HCT116 (cell line): Measurements from ENCODE around the gene C5orf24. TPM values are rescaled to one million over a fixed set of nuclear protein-coding genes. Genes with fewer than 3 reads are reported as not detected.

Source experiments
- ATAC-seq: fragments of 200-7000 bp; cut with Tn5 transposase; 2 replicates; pipeline ENCODE4 v1.9.1; 2020; ENCODE audit warnings: mild to moderate bottlenecking, moderate library complexity
- BruUV-seq: library from RNA; stranded (reverse); fragments of 400-500 nt; replicated peaks from 2 replicates; lab custom pipeline; 2021; lab: Mats Ljungman, UMichigan
- CTCF ChIA-PET: fragments of 300-600 bp; sonication (Branson Sonifier 250); formaldehyde crosslinking; loops from one replicate; lab custom pipeline; 2021; ENCODE audit warnings: antibody characterized with exemption; lab: Charles Lee
- POLR2A ChIA-PET: fragments of 300-600, 350-600 bp; sonication (Branson Sonifier 250); formaldehyde crosslinking; loops from one replicate; lab custom pipeline; 2021; ENCODE audit warnings: antibody characterized with exemption; lab: Charles Lee
- RAD21 ChIA-PET, 2 experiments: fragments of 300-600 bp; sonication (Branson Sonifier 250); formaldehyde crosslinking; loops; one replicate each; lab custom pipeline; 2023; ENCODE audit warnings: low total read pairs in 2 of 2; ENCODE audit not compliant: uncharacterized antibody in 2 of 2, unreplicated experiment in 2 of 2, low non-redundant PET in 1 of 2; lab: Charles Lee
- DNase-seq: peaks from one replicate; pipeline ENCODE4 v3.0.0-alpha.2; 2010; ENCODE audit warnings: low read depth, low spot score
- H2AFZ ChIP-seq: fragments of 200-600 bp; shearing (Covaris generic), sonication (generic); 2 replicates; pipeline ENCODE4 v1.6.1; 2017; ENCODE audit warnings: low read depth, mixed run types, mixed read lengths, antibody characterized with exemption, low read length; ENCODE audit not compliant: poor library complexity, severe bottlenecking
- H3K27ac ChIP-seq: 2 replicates; pipeline ENCODE4 v1.5.1; 2012; ENCODE audit warnings: low read depth, low read length
- H3K27me3 ChIP-seq: fragments of 200-600 bp; sonication (generic); 2 replicates; pipeline ENCODE4 v1.6.1; 2016; ENCODE audit warnings: mixed run types, low read length, mixed read lengths; ENCODE audit not compliant: insufficient read depth
- H3K36me3 ChIP-seq, 2 experiments: fragments of 200-500 bp in 1 of 2; fragments of 200-600 bp in 1 of 2; sonication (Bioruptor generic) in 1 of 2; sonication (generic) in 1 of 2; 2 replicates each; pipeline versions ENCODE4 v1.5.1 to v1.6.1; 2014 to 2016; ENCODE audit warnings: low read length in 2 of 2, inconsistent platforms in 1 of 2, mixed read lengths in 1 of 2, mixed run types in 1 of 2; ENCODE audit not compliant: insufficient read depth in 2 of 2, control insufficient read depth in 1 of 2
- H3K4me1 ChIP-seq, 2 experiments: fragments of 200-600 bp in 1 of 2; sonication (generic) in 1 of 2; 2 replicates each; pipeline versions ENCODE4 v1.5.1 to v1.6.1; 2012 to 2017; ENCODE audit warnings: low read length in 2 of 2, inconsistent platforms in 1 of 2, mild to moderate bottlenecking in 1 of 2, mixed read lengths in 1 of 2, mixed run types in 1 of 2, moderate library complexity in 1 of 2; ENCODE audit not compliant: insufficient read depth in 2 of 2, control insufficient read depth in 1 of 2
- H3K4me2 ChIP-seq: fragments of 200-600 bp; sonication (generic); 2 replicates; pipeline ENCODE4 v1.6.1; 2017; ENCODE audit warnings: mixed run types, low read length, mixed read lengths
- H3K4me3 ChIP-seq, 2 experiments: fragments of 200-600 bp in 1 of 2; sonication (generic) in 1 of 2; replicated peaks in 1 of 2; 2 replicates each; pipeline ENCODE4 v1.5.1; 2011 to 2016; ENCODE audit warnings: low read length in 2 of 2, control low read depth in 1 of 2, low read depth in 1 of 2, mild to moderate bottlenecking in 1 of 2, mixed read lengths in 1 of 2, mixed run types in 1 of 2
- H3K79me2 ChIP-seq: fragments of 200-600 bp; sonication (generic); 2 replicates; pipeline ENCODE4 v1.6.1; 2017; ENCODE audit warnings: mild to moderate bottlenecking, mixed run types, low read length, moderate library complexity, mixed read lengths; ENCODE audit not compliant: insufficient read depth
- H3K9ac ChIP-seq: fragments of 200-600 bp; sonication (generic); 2 replicates; pipeline ENCODE4 v1.6.1; 2016; ENCODE audit warnings: low read length, mixed read lengths
- H3K9me2 ChIP-seq: fragments of 200-600 bp; sonication (generic), shearing (Covaris generic); 2 replicates; pipeline ENCODE4 v1.6.1; 2017; ENCODE audit warnings: mixed run types, mild to moderate bottlenecking, moderate library complexity; ENCODE audit not compliant: insufficient read depth
- H3K9me3 ChIP-seq, 2 experiments: fragments of 200-500 bp in 1 of 2; fragments of 200-600 bp in 1 of 2; sonication (Bioruptor generic) in 1 of 2; sonication (generic) in 1 of 2; 2 replicates each; pipeline ENCODE4 v1.6.1; 2014 to 2017; ENCODE audit warnings: low read length in 2 of 2, mixed read lengths in 2 of 2, inconsistent platforms in 1 of 2, low read depth in 1 of 2, mild to moderate bottlenecking in 1 of 2, mixed run types in 1 of 2, moderate library complexity in 1 of 2; ENCODE audit not compliant: control insufficient read depth in 1 of 2, insufficient read depth in 1 of 2
- H4K20me1 ChIP-seq: fragments of 200-600 bp; sonication (generic), shearing (Covaris generic); 2 replicates; pipeline ENCODE4 v1.6.1; 2017; ENCODE audit warnings: mixed run types, mild to moderate bottlenecking, moderate library complexity; ENCODE audit not compliant: insufficient read depth
- ELF1 ChIP-seq: IDR thresholded peaks from 2 replicates; pipeline ENCODE4 v1.6.1; 2012; ENCODE audit warnings: low read depth, borderline replicate concordance
- EZH2 ChIP-seq: fragments of 200-600 bp; sonication (generic); IDR thresholded peaks from 2 replicates; pipeline ENCODE4 v1.6.1; 2017; ENCODE audit warnings: antibody characterized with exemption, mixed run types
- RAD21 ChIP-seq: IDR thresholded peaks from 2 replicates; pipeline ENCODE4 v1.6.1; 2012; ENCODE audit warnings: low read depth, mild to moderate bottlenecking
- SIN3A ChIP-seq: IDR thresholded peaks from 2 replicates; pipeline ENCODE4 v1.6.1; 2012; ENCODE audit warnings: low read depth
- SRF ChIP-seq: IDR thresholded peaks from 2 replicates; pipeline ENCODE4 v1.6.1; 2012; ENCODE audit warnings: low read depth
- TCF7L2 ChIP-seq: IDR thresholded peaks from 2 replicates; pipeline ENCODE4 v1.7.0; 2011; ENCODE audit warnings: borderline replicate concordance, inconsistent platforms; ENCODE audit not compliant: insufficient read depth, insufficient read length; ENCODE audit errors: extremely low read depth
- ZNF274 ChIP-seq: fragments of 200-500 bp; sonication (Bioruptor generic); IDR thresholded peaks from 2 replicates; pipeline ENCODE4 v1.6.1; 2014; ENCODE audit warnings: mild to moderate bottlenecking, low read depth, low read length, inconsistent platforms
- intact Hi-C: fragments of 100-400 bp; cut with micrococcal nuclease; formaldehyde crosslinking; loops from 2 replicates; pipeline ENCODE4 v1.10.0; 2022
- total RNA-seq: library from RNA; stranded (reverse); gene quantifications from one replicate; pipeline ENCODE4 v1.2.1, GENCODE V29; 2021; ENCODE audit not compliant: unreplicated experiment
- TF ChIP-seq, protein P1 (sequence below): IDR thresholded peaks from 2 replicates; pipeline ENCODE4 v1.6.1; 2012
- TF ChIP-seq, protein P2 (sequence below): IDR thresholded peaks from 2 replicates; pipeline ENCODE4 v1.6.1; 2012
- TF ChIP-seq, protein P3 (sequence below): IDR thresholded peaks from 2 replicates; pipeline ENCODE4 v1.6.1; 2012; ENCODE audit warnings: low read depth
- TF ChIP-seq, protein P4 (sequence below), 3 experiments: fragments of 200-600 bp in 1 of 3; sonication (generic) in 1 of 3; IDR thresholded peaks in 2 of 3; conservative IDR thresholded peaks in 1 of 3; 2 replicates each; pipeline ENCODE4 v1.5.1; 2012 to 2017; ENCODE audit warnings: low read depth in 2 of 3, low read length in 2 of 3, antibody characterized with exemption in 1 of 3, borderline replicate concordance in 1 of 3, control low read depth in 1 of 3, mild to moderate bottlenecking in 1 of 3, mixed read lengths in 1 of 3, mixed run types in 1 of 3, moderate library complexity in 1 of 3; ENCODE audit not compliant: insufficient read depth in 1 of 3

The C5orf24 gene
- total RNA-seq, 1 experiment from 2014 or later: 46.9 TPM

DNA sequence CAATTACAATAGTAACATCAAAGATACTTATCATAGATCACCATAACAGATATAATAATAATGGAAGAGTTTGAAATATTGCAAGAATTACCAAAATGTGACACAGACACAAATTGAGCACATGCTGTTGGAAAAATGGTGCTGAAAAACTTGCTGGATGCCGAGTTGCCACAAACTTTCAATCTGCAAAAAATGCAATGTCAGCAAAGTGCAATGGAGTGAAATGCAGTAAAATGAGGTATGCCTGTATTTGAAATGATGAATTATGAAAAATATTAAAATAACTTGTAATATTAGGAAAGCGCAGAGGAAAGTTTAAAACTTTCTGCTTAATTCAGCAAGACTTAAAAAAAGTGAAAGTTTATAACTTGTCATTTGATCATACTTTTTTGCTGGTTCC, 47.2 kb downstream of the C5orf24 start:
- no peak for TF ChIP-seq ELF1
- TF ChIP-seq, protein P1, sequence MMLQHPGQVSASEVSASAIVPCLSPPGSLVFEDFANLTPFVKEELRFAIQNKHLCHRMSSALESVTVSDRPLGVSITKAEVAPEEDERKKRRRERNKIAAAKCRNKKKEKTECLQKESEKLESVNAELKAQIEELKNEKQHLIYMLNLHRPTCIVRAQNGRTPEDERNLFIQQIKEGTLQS: no peak
- no peak for TF ChIP-seq RAD21
- no peak for TF ChIP-seq ZNF274
- TF ChIP-seq EZH2: no peak
- no peak for TF ChIP-seq SRF
- TF ChIP-seq, protein P2, sequence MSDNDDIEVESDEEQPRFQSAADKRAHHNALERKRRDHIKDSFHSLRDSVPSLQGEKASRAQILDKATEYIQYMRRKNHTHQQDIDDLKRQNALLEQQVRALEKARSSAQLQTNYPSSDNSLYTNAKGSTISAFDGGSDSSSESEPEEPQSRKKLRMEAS: no peak
- TF ChIP-seq, protein P3, sequence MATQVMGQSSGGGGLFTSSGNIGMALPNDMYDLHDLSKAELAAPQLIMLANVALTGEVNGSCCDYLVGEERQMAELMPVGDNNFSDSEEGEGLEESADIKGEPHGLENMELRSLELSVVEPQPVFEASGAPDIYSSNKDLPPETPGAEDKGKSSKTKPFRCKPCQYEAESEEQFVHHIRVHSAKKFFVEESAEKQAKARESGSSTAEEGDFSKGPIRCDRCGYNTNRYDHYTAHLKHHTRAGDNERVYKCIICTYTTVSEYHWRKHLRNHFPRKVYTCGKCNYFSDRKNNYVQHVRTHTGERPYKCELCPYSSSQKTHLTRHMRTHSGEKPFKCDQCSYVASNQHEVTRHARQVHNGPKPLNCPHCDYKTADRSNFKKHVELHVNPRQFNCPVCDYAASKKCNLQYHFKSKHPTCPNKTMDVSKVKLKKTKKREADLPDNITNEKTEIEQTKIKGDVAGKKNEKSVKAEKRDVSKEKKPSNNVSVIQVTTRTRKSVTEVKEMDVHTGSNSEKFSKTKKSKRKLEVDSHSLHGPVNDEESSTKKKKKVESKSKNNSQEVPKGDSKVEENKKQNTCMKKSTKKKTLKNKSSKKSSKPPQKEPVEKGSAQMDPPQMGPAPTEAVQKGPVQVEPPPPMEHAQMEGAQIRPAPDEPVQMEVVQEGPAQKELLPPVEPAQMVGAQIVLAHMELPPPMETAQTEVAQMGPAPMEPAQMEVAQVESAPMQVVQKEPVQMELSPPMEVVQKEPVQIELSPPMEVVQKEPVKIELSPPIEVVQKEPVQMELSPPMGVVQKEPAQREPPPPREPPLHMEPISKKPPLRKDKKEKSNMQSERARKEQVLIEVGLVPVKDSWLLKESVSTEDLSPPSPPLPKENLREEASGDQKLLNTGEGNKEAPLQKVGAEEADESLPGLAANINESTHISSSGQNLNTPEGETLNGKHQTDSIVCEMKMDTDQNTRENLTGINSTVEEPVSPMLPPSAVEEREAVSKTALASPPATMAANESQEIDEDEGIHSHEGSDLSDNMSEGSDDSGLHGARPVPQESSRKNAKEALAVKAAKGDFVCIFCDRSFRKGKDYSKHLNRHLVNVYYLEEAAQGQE: no peak
- TF ChIP-seq TCF7L2: no peak
- no peak for TF ChIP-seq SIN3A
- TF ChIP-seq, protein P4, sequence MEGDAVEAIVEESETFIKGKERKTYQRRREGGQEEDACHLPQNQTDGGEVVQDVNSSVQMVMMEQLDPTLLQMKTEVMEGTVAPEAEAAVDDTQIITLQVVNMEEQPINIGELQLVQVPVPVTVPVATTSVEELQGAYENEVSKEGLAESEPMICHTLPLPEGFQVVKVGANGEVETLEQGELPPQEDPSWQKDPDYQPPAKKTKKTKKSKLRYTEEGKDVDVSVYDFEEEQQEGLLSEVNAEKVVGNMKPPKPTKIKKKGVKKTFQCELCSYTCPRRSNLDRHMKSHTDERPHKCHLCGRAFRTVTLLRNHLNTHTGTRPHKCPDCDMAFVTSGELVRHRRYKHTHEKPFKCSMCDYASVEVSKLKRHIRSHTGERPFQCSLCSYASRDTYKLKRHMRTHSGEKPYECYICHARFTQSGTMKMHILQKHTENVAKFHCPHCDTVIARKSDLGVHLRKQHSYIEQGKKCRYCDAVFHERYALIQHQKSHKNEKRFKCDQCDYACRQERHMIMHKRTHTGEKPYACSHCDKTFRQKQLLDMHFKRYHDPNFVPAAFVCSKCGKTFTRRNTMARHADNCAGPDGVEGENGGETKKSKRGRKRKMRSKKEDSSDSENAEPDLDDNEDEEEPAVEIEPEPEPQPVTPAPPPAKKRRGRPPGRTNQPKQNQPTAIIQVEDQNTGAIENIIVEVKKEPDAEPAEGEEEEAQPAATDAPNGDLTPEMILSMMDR (IDR thresholded peaks at IDR 0.05 in 2 of 3, conservative IDR thresholded peaks at IDR 0.05 in 1 of 3; ENCODE audit: borderline replicate concordance in 1 of 3, insufficient read depth in 1 of 3, low read depth in 2 of 3, low read length in 2 of 3): no peak
- ATAC-seq (no peak), DNase-seq (no peak)
- RAD21 ChIA-PET: no interaction called here
- H3K27me3 ChIP-seq: no peaks in the 10 kb centered on the region
- no peak overlapping the region for H2AFZ ChIP-seq
- H3K4me2 ChIP-seq: no peak overlapping the region
- CTCF ChIA-PET: interaction anchor here (1.4 kb wide), 1 partner anchor 11 kb away, joined by 6 read pairs; the partner anchor contains the start of gene PCBD2
- no TSS peak for BruUV-seq
- intact Hi-C loops: no loop called here
- H3K4me3 ChIP-seq: no peak overlapping the region
- H3K9me2 ChIP-seq: no peaks in the 10 kb centered on the region
- POLR2A ChIA-PET: no interaction called here
- no peak overlapping the region for H3K27ac ChIP-seq
- H4K20me1 ChIP-seq: no peaks in the 10 kb centered on the region
- no peak overlapping the region for H3K9ac ChIP-seq
- H3K4me1 ChIP-seq: no peaks in the 10 kb centered on the region
- H3K79me2 ChIP-seq: no peaks in the 10 kb centered on the region
- H3K36me3 ChIP-seq: 0 out of 4 replicates have a peak, but pooled peaks cover 0 to 4% of the 10 kb centered on the region in 2 experiments
- H3K9me3 ChIP-seq: no peaks in the 10 kb centered on the region
